Endothelial cell of umbilical vein (primary cell): ENCODE measurements around the gene ZNF423. TPM values are rescaled to one million over a fixed set of nuclear protein-coding genes. Genes with fewer than 3 reads are reported as not detected.

ENCODE experiments used
- BruUV-seq: library from RNA; stranded (reverse); fragments of 400-500 nt; replicated peaks from 2 replicates; lab custom pipeline; 2021; lab: Mats Ljungman, UMichigan
- CTCF ChIA-PET: fragments of 300-600, 350-600 bp; sonication (Branson Sonifier 250); formaldehyde crosslinking; loops from one replicate; lab custom pipeline; 2021; ENCODE audit warnings: antibody characterized with exemption, inconsistent platforms; lab: Charles Lee
- POLR2A ChIA-PET: fragments of 300-600, 350-600 bp; sonication (Branson Sonifier 250); formaldehyde crosslinking; loops from one replicate; lab custom pipeline; 2021; ENCODE audit warnings: antibody characterized with exemption, inconsistent platforms; lab: Charles Lee
- DNase-seq: peaks from one replicate; pipeline ENCODE4 v3.0.0-alpha.2; 2011; ENCODE audit warnings: low read depth, low spot score
- FAIRE-seq: peaks from 2 replicates; lab custom pipeline; 2011; peaks lifted over from hg19 to GRCh38; lab: Jason Lieb, UNC
- H2AFZ ChIP-seq: 2 replicates; pipeline ENCODE4 v1.6.0; 2012; ENCODE audit warnings: low read depth, low read length, control low read depth, inconsistent platforms
- H3K27ac ChIP-seq: 2 replicates; pipeline ENCODE4 v1.5.1; 2011; ENCODE audit warnings: low read depth, mild to moderate bottlenecking, control low read depth, low read length, moderate library complexity; ENCODE audit not compliant: insufficient read depth
- H3K27me3 ChIP-seq, 2 experiments: 2 replicates each; pipeline versions ENCODE4 v1.6.0 to v1.6.1; 2011; ENCODE audit warnings: low read length in 2 of 2, mixed read lengths in 1 of 2; ENCODE audit not compliant: control insufficient read depth in 2 of 2, insufficient read depth in 2 of 2
- H3K36me3 ChIP-seq, 2 experiments: 2 replicates in 1 of 2; 3 replicates in 1 of 2; pipeline ENCODE4 v1.5.1; 2011; ENCODE audit warnings: low read length in 2 of 2, mild to moderate bottlenecking in 1 of 2, moderate library complexity in 1 of 2; ENCODE audit not compliant: control insufficient read depth in 2 of 2, insufficient read depth in 2 of 2; ENCODE audit errors: extremely low read depth in 1 of 2
- H3K4me1 ChIP-seq: 3 replicates; pipeline ENCODE4 v1.5.1; 2011; ENCODE audit warnings: mild to moderate bottlenecking, low read length; ENCODE audit not compliant: control insufficient read depth, insufficient read depth; ENCODE audit errors: extremely low read depth
- H3K4me2 ChIP-seq: 2 replicates; pipeline ENCODE4 v1.6.1; 2011; ENCODE audit warnings: low read length, control low read depth, mixed read lengths; ENCODE audit not compliant: insufficient read depth
- H3K4me3 ChIP-seq, 3 experiments: fragments of 200-600 bp in 1 of 3; sonication (generic), shearing (Covaris generic) in 1 of 3; replicated peaks in 1 of 3; 2 replicates each; pipeline ENCODE4 v1.5.1; 2011 to 2016; ENCODE audit warnings: control low read depth in 3 of 3, low read length in 3 of 3, mild to moderate bottlenecking in 2 of 3, inconsistent platforms in 1 of 3, low read depth in 1 of 3, moderate library complexity in 1 of 3; ENCODE audit not compliant: insufficient read depth in 1 of 3
- H3K79me2 ChIP-seq: 2 replicates; pipeline ENCODE4 v1.6.0; 2012; ENCODE audit warnings: low read length, inconsistent platforms; ENCODE audit not compliant: control insufficient read depth, insufficient read depth
- H3K9ac ChIP-seq: replicated peaks from 2 replicates; pipeline ENCODE3; 2011; ENCODE audit warnings: low read length, control low read depth; ENCODE audit not compliant: insufficient read depth; ENCODE audit errors: extremely low read depth
- H3K9me1 ChIP-seq: replicated peaks from 3 replicates; pipeline ENCODE4 v1.6.0; 2011; ENCODE audit warnings: mild to moderate bottlenecking, low read length; ENCODE audit not compliant: control insufficient read depth, insufficient read depth; ENCODE audit errors: extremely low read depth
- H3K9me3 ChIP-seq: replicated peaks from 2 replicates; pipeline ENCODE4 v1.5.1; 2012; ENCODE audit warnings: low read length, inconsistent platforms; ENCODE audit not compliant: control insufficient read depth, insufficient read depth
- H4K20me1 ChIP-seq: replicated peaks from 2 replicates; pipeline ENCODE3; 2011; ENCODE audit warnings: mild to moderate bottlenecking, low read length; ENCODE audit not compliant: control insufficient read depth, insufficient read depth; ENCODE audit errors: extremely low read depth
- CTCF ChIP-seq, 2 donors: IDR thresholded peaks; 1 replicate in 1 of 2; 2 replicates in 1 of 2; pipeline ENCODE4 v1.5.1; 2011; ENCODE audit warnings: low read length in 2 of 2, mild to moderate bottlenecking in 2 of 2, moderate library complexity in 2 of 2, control low read depth in 1 of 2, inconsistent platforms in 1 of 2, low read depth in 1 of 2; ENCODE audit not compliant: insufficient read depth in 1 of 2; ENCODE audit errors: extremely low read depth in 1 of 2
- EZH2 ChIP-seq: IDR thresholded peaks from 2 replicates; pipeline ENCODE4 v1.6.1; 2012; ENCODE audit warnings: borderline replicate concordance, low read depth, mild to moderate bottlenecking, moderate library complexity, low read length, inconsistent platforms; ENCODE audit not compliant: severe bottlenecking
- FOS ChIP-seq: IDR thresholded peaks from 2 replicates; pipeline ENCODE4 v1.6.1; 2011; ENCODE audit warnings: mild to moderate bottlenecking, low read length, moderate library complexity, borderline replicate concordance; ENCODE audit not compliant: insufficient read depth
- GATA2 ChIP-seq: IDR thresholded peaks from 2 replicates; pipeline ENCODE4 v1.7.0; 2011; ENCODE audit warnings: low read depth, mild to moderate bottlenecking, moderate library complexity, mixed read lengths, low read length; ENCODE audit not compliant: insufficient read length, insufficient read depth
- JUN ChIP-seq: IDR thresholded peaks from 2 replicates; pipeline ENCODE4 v1.6.1; 2011; ENCODE audit warnings: borderline replicate concordance, low read depth; ENCODE audit not compliant: insufficient read length, insufficient read depth
- MAX ChIP-seq: IDR thresholded peaks from 2 replicates; pipeline ENCODE4 v1.6.1; 2011; ENCODE audit not compliant: insufficient read depth, insufficient read length
- MYC ChIP-seq: IDR thresholded peaks from one replicate; pipeline ENCODE4 v1.6.1; 2011; ENCODE audit warnings: mild to moderate bottlenecking, low read depth, low read length
- POLR2A ChIP-seq: IDR thresholded peaks from 2 replicates; pipeline ENCODE4 v1.6.1; 2012; ENCODE audit warnings: low read depth, mild to moderate bottlenecking, control low read depth, low read length
- POLR2AphosphoS5 ChIP-seq: IDR thresholded peaks from 2 replicates; pipeline ENCODE4 v1.6.1; 2012; ENCODE audit warnings: low read depth, mild to moderate bottlenecking, control low read depth, low read length, moderate library complexity; ENCODE audit not compliant: insufficient read depth
- dilution Hi-C: fragments of 300-500 bp; cut with MboI; formaldehyde crosslinking; loops from one replicate; pipeline ENCODE4 v1.15.0; 2019; ENCODE audit warnings: low sequenced_read_pairs; ENCODE audit not compliant: extremely low pct_ligation_motif_present
- intact Hi-C: fragments of 100-400 bp; cut with micrococcal nuclease; formaldehyde crosslinking; loops from one replicate; pipeline ENCODE4 v1.10.0; 2022
- polyA plus RNA-seq, 4 experiments: library from polyadenylated mRNA; depleted of rRNA in 3 of 4; stranded (reverse) in 3 of 4; unstranded in 1 of 4; fragments of >200 nt; gene quantifications; 2 replicates each; pipeline versions ENCODE4 v1.2.1 to v1.2.3, GENCODE V29; 2011 to 2012; ENCODE audit warnings: missing spikeins in 1 of 4
- total RNA-seq: library from RNA; stranded (reverse); gene quantifications from 2 replicates; pipeline ENCODE4 v1.2.3, GENCODE V29; 2021

The ZNF423 gene
- total and polyA plus RNA-seq, 2 donors (not counting 3 experiments of a cell fraction or from before 2014, with no cell fraction given) = 2.2 to 8.1 TPM

GRCh38 chr16:49658531-49658930 is 197.4 kb downstream of the ZNF423 start:
- Histone ChIP-seq H3K79me2 (no peaks in the 10 kb centered on the region), H3K4me2 (no peak overlapping the region), H3K27me3 (no peaks in the 10 kb centered on the region), H3K4me3 (no peak overlapping the region), H3K9me1 (no peaks in the 10 kb centered on the region), H3K9me3 (no peaks in the 10 kb centered on the region), H2AFZ (no peak overlapping the region), H3K36me3 (no peaks in the 10 kb centered on the region), H3K9ac (no peak overlapping the region), H4K20me1 (no peaks in the 10 kb centered on the region), H3K4me1 (peaks cover under 1% of the 10 kb centered on the region), H3K27ac (no peak overlapping the region)
- BruUV-seq = no TSS peak
- no peak for DNase-seq
- TF ChIP-seq POLR2A (no peak), FOS (no peak), MAX (no peak), JUN (no peak), GATA2 (no peak), EZH2 (no peak), POLR2AphosphoS5 (no peak), CTCF (IDR thresholded peaks at IDR 0.05; ENCODE audit: extremely low read depth in 1 of 2, insufficient read depth in 1 of 2, low read depth in 1 of 2, low read length in 2 of 2) (no peak), MYC (no peak)
- intact Hi-C loops = no loop called here
- FAIRE-seq = no peak
- POLR2A ChIA-PET = no interaction called here
- CTCF ChIA-PET = no interaction called here
- dilution Hi-C loops = no loop called here
